GM21367 (cell line): ENCODE data around the gene SREBF2.
A peak's percentile ranks its signal among the peaks of the same experiment; 100 is the strongest.

ENCODE experiments used
- ATAC-seq: cut with Tn5 transposase; IDR thresholded peaks from one replicate; pipeline ENCODE4 v1.9.1; 2021; ENCODE audit not compliant: unreplicated experiment

The SREBF2 gene

DNA sequence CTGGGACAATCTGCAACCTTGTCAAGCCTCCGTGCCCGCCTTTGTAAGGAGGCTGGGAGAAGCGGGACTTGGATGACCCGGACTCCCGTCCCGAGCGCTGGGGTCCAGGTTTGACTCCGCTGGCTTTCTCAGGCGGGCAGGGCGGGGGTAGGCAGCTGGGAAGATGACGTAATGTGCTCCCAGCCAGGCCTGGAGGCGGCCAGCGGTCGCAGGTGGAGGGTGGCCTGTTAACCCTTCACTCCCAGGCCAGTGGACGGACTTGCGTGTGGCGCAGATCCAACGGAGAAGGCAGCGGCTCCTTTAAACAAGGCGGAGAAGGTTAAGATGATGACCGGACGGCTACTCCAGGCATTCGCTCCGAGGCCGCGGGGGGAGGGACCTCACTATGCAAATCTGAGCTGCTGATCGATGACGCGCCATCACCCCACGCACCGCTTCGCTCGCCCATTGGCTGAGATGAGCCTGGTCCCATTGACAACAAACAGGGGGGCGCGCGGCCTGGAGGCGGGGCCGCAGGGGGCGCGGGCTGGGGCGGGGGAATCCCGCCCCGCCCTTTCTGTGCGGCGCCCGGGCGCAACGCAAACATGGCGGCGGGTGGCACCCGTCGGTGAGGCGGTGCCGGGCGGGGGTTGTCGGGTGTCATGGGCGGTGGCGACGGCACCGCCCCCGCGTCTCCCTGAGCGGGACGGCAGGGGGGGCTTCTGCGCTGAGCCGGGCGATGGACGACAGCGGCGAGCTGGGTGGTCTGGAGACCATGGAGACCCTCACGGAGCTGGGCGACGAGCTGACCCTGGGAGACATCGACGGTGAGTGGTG is at the start of gene SREBF2:
TSS of gene SREBF2 (plus strand) at position 553 of the 816 bp plus-strand sequence. CDS start at position 719, 166 bp downstream.
- ATAC-seq = peak; percentile 72

DNA sequence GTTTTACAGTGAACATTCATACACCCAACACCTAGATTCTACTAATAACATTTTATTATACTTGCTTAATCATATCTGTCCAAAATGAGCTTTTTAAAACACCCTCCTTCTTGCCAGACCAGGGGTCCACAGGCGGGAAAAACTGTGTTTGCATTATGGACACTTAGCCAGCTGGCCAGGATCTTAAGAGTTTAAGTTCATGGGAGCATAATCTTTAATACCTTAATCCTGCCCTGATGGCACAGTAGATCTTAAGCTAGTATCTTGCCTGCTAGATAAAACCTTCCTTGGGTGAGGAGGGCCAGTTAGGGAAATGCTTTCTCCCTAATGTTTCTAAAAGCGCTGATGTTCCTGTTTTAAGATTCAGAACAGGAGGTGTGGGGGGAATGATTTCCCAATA is 45.6 kb upstream of the SREBF2 start:
- no peak for ATAC-seq

DNA sequence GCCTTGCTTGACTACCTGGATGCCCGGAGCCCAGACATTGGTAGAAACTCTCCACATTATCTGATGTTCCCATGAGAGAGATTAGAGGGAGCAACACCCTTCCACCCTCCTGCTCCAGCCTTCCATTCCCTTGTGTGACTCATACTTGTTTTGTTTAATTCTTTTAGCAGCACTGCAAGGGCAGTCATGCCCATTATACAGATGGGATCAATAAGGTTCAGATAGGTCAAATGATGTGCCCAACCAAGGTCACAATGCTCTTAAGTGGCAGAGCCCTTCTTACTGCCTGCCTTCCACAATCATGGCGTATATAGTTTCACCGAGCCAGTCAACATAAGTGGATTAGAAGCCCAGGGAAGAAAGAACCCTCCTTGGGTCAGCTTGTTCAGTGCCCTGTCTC is 39.0 kb upstream of the SREBF2 start:
- no peak for ATAC-seq

DNA sequence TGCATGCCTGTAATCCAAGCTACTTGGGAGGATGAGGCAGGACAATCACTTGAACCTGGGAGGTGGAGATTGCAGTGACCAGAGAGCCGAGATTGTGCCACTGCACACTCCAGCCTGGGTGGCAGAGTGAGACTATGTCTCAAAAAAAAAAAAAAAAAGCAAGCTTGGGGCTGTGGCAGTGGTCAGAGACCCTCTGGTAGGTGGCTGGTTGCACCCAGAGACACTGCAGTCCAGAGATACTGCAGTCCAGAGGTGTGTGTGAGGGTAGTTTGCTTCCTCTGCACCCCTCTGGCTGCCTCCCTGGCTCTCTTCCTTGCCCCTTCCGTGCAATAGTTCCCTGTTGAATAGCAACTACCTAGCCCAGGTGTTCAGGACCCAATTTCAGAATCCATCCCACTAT is 34.2 kb upstream of the SREBF2 start:
- ATAC-seq = no peak

DNA sequence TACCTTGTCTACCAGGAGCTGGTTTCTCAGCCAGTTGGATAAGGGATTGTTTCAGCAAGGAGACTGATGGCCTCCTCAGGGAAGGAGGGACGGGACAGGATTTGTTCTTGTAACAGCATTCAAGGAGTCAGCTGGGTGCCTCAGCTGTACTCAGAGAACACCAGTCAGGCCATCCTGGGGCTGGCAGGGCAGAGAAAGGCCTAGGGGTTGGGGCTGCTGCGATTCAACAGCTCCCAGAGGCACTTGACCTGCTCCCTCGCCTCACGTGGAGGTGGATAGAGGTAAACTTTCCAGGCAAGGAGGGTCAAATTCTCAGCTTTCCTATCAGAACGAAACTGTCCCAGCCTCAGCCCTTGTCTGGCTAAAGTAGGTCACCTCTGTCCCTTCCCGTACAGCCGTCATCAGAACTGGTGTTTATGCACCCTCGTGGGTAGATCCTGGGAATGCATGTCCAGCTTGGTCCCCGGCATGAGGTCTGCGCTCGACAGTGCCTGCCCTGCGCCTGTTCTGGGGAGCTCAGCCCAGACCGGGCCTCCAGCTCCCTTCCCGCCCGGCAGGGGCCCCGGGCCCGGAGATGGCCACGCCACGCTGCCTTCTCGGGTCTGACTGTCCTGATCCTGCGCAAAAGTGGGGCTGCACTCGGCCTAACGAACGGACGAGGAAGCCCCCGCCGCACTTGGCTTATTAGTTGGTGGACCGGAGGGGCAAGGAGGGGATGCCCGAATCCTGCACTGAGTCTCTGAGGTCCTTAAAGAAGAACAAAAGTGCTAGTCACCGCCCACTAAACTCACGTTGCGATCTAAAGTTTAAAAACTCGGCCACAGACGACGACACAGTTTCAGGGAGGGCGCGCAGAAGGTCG is 33.2 kb upstream of the SREBF2 start:
- peak; percentile 8 for ATAC-seq

DNA sequence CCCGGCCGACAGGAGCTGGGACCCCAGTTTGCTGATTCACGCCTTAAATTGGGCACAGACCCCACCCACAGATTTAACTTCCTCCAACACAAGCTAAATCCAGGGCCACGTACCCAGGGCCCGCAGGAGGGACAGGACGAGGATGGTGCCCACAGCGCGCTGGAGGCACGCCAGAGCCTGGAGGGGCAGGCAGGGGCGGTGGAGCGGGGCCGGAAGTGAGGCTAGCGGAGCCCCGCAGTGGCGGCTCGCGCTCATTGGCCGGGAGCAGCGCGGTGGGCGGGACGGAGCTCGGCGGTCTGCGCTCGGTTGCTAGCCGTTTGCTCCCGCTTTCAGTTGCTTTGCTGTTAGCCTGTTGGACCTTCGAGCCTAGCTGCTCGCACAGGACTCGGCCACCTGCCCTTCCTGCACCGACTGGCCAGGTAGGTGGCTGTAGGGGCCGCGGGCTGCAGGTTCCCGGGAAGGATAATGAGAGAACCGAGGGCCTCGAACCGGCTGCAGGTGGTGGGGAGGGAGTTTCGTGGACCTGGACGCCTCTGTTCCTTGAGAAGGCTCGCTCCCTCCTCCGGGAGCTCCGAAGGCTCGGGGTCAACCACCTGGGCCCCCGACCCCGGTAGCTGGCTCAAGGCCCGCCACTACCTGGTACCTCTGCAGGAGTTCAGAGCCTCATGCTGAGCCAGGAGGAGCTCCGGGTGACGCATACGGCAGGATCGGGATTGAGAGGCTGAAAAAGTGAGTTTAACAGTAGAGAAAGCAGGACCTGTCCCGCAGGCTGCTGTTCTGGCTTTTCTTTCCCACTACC is 32.4 kb upstream of the SREBF2 start, which contains the start of gene CCDC134:
TSS of gene CCDC134 (plus strand) at position 332 of the 799 bp plus-strand sequence. CDS start 8,212 bp downstream, outside the sequence.
- peak; percentile 71 for ATAC-seq

DNA sequence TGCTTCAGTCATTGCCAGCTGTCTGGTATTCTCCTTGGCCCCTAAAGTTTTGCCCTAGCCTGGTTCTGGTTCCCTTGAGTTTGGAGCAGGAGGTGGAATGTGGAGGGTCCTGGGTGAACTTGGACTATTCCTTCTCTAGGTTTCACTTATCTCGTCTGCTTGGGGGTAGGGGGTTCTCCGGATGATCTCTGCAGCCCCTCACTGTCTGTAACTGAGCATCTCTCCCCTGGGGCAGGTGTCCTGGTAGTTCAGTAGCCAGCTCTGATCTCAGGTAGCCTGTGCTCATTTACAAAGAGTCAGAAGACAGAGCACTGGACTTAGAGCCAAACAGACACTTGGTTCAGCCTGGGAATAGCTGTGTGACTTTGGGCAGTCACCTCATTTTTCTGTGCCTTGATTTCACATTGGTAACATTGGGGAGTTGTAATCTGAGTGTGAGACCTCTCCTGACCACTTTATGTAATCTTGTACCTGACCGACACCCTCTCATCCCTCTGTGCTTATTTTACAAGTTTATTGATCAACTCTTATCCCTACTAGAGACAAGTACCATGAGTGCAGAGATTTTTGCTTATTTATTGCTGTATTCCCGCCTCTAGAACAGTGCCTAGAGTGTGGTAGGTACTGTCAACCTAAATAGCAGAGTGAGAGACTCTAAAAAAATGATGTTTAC is 31.6 kb upstream of the SREBF2 start:
- ATAC-seq = no peak

DNA sequence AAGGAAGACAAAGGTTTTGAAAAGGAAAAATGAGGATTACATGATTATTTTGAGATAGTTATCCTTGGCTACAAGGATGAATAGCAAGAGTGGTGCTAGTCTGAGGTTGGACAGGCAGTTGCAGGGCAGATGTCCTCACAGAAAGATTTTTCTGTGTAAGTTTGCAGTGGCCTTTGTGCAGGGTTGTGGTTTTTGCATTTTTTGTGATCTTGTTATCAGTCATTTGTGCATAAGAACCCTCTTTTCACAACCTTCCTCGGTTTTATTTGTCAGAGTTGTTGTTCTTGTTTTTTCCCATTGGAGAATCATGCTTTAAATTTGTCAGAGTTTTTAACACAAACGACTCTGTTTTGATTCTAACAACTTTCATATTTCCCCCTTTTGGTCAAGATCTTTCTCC is 31.0 kb upstream of the SREBF2 start:
- ATAC-seq = no peak

DNA sequence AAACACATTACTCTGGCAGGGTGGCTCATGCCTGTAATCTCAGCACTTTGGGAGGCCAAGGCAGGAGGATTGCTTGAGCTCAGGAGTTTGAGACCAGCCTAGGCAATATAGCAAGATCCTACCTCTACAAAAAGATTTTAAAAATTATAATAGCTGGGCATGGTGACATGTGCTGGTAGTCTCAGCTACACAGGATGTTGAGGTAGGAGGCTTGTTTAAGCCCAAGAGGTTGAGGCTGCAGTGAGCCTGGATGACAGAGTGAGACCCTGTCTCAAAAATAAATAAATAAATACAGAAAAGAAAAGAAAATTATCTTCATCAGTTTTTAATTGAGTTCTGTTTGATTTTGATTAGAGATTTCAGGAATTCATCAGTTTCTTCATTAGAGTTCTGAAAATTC is 27.3 kb upstream of the SREBF2 start:
- no peak for ATAC-seq

DNA sequence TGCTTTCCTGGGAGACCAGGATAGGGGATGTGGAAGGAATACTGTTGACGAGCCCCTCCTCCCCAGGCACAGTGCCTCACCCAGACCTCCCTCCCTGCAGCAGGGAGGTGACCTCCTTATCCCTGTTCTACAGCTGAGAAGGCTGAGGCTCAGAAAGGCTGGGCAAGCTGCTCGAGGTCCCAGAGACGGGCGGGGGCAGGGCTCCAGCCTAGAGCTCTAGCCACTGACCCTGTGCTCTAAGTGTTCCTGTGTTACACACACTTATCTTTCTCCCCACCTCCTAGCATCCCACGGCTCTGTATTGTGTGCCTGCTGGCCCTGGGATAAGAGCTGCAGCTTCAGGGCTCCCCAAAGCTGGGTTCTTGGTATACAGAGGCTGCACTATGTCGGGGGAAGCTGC is 24.5 kb upstream of the SREBF2 start:
- ATAC-seq = no peak

DNA sequence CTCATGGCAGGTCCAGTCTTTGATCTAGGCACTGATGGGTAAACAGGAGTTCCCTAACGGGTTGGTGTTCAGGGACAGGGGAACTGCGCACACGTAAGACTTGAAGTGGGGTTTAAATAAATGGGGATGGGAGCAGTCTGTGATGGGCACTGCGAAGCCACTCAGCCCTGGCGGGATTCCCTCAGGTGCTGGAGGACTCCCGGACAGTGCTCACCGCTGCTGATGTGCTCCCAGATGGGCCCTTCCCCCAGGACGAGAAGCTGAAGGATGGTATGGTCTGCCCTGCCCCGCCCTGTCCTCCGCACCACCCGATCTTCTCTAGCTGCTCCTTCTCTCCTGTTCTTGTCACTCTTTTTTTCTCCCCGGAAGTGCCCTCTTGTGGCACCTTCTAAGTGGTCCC is 22.9 kb upstream of the SREBF2 start:
- no peak for ATAC-seq

DNA sequence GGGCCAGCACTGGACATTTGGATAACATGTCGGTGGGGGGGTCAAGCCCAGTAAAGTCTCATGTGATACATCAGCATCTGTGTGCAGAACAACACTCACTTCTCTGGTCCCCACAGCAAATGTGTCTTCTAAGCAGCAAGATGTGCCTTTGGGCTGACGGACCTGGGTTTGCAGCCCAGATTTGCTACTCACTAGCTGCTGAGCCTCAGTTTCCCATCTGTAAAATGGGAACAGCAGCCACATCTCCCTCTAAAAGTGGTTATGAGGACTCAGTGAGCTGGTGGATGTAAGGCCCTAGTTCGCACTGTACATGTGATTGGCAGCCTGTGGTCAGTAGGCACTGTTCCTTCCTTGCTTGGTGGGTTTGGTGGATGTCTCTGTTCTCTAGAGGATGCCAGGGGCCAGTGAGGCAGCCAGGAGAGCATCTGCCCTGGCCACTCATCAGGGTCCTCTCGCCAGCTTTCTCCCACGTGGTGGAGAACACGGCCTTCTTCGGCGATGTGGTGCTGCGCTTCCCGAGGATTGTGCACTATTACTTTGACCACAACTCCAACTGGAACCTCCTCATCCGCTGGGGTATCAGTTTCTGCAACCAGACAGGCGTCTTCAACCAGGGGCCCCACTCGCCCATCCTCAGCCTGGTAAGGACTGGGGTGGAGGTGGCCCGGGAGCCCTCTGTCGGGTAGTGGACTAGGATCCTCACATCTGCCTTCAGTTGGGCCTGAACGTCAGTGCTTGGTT is 19.9 kb upstream of the SREBF2 start:
- no peak for ATAC-seq

DNA sequence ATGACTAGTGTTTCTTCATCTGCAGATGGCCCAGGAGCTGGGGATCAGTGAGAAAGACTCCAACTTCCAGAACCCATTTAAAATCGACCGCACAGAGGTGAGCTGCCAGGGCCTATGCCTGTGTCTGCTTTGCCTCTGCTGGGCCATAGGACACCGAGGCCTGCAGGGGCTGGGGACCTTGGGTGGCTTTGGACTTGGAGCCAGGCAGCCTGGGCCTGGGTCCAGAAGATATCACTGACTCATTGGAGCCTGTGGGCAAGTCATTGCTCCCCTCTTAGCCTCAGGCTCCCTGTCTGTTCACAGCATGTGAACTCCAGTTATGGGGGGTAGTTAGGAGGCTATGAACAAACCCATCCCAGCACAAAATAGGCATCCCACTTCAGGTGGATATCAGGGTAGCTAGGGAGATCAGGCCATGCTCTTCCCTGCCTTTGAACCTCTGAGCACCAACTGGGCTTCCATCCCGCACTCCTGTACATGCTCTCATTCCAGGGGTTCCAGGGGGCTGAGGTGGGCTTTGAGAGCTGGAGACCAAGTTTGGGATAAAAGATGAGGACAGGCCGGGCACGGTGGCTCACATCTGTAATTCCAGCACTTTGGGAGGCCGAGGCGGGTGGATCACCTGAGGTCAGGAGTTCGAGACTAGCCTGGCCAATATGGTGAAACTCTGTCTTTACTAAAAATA is 19.0 kb upstream of the SREBF2 start:
- no peak for ATAC-seq

DNA sequence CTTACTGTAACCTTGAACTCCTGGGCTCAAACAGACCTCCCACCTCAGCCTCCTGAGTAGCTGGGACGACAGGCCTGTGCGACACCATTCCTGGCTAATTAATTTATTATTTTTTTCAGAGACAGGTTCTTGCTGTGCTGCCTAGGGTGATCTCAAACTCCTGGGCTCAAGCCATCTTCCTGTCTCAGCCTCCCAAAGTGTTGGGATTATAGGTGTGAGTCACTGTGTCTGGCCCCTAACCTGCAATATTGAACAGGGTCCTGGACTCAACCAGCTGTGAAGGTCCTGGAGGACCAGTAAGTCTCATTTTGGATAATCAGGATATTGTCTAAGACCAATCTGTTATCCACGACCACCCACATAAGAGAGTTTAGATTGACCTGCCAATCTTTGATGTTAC is 17.2 kb upstream of the SREBF2 start:
- no peak for ATAC-seq

DNA sequence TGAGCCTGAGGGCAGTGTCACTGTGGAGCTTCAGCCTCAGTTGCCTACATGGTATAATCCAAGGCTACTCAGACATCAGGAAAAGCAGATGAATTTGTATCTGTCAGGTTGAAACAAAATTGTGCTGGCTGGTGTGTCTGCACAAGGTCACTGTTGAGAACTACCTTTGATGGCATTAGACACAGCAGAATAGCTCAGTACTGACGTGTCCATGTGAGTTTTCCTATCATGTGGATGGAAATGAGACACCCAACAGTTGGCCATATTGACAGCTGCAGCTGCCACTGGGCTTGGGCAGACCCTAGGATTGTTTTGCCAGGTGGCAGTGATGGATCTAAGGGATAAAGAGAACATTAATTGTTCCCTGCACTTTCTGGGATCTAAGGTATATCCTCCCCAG is 16.7 kb upstream of the SREBF2 start:
- ATAC-seq = no peak

DNA sequence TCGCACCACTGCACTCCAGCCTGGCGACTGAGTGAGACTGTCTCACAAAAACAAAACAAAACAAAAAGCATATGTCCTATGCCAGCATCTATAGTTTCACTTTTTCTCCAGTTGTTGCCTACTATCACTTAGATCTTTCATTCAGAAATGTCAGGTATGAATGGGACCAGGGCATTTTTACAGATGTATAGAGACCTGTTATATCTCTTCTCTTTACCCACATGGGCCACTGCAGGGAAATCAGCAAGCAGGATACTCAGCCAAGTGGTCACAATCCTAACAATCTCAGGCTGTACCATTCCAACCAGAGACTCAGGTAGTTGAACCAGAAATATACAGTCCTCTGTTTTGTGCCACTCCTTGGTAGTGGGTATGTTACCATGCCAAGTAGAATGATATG is 16.0 kb upstream of the SREBF2 start:
- ATAC-seq = no peak

DNA sequence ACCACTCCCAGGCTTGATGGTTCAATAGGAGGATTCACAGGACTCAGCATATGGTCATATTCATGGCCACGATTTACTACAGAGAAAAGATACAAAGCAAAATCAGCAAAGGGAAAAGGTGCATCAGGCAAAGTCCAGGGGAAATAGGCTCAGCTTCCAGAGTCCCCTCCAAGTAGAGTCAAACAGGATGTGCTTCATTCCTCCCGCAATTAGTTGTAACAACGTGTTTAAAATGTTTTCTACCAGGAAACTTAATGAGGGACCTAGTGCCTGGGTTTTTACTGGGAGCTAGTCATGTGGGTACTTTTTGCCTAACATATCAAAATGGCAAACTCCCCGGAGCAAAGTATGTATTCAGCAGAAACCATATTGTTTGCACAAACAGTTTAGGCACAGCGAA is 14.9 kb upstream of the SREBF2 start:
- ATAC-seq = no peak

DNA sequence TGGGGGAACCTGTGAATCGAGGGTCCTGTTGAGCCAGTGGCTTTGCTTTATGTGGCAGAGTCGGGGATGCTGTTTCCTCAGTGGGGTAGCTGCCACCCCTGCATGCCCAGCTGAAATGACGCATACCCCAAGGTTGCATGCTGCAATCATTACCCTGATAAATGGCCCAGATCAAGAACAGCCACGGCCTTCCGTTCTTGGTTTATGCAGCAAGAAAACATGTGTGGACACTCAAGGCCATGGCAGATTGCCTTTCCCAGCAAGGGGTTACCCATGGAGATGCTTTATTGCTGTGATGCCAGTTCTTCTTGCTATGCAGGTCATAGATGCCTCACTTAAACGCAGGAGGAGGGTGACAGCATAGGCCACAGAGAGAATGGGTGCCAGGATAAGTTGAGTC is 14.3 kb upstream of the SREBF2 start:
- ATAC-seq = no peak

DNA sequence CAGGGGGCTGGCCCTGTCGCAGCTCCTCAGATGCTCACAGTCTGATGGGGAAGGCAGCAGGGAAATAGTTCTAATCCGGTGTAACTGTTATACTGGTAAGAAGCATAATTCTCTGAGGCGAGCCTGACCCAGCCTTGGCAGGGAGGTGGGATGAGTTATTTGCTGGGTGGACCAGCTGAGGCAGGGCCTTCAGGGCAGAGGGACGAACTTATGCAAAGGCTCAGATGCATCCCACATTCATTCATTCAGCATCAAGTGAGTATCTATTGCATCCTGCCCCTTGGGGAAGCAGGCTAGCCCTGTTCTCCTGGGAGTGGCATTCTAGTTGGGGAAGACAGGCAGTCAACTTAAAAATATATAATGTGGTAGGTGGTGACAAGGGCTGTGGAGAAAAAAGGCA is 13.6 kb upstream of the SREBF2 start:
- no peak for ATAC-seq
